ENCODE measurements around the gene MPND.

Gene MPND, protein sequence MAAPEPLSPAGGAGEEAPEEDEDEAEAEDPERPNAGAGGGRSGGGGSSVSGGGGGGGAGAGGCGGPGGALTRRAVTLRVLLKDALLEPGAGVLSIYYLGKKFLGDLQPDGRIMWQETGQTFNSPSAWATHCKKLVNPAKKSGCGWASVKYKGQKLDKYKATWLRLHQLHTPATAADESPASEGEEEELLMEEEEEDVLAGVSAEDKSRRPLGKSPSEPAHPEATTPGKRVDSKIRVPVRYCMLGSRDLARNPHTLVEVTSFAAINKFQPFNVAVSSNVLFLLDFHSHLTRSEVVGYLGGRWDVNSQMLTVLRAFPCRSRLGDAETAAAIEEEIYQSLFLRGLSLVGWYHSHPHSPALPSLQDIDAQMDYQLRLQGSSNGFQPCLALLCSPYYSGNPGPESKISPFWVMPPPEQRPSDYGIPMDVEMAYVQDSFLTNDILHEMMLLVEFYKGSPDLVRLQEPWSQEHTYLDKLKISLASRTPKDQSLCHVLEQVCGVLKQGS

DNA sequence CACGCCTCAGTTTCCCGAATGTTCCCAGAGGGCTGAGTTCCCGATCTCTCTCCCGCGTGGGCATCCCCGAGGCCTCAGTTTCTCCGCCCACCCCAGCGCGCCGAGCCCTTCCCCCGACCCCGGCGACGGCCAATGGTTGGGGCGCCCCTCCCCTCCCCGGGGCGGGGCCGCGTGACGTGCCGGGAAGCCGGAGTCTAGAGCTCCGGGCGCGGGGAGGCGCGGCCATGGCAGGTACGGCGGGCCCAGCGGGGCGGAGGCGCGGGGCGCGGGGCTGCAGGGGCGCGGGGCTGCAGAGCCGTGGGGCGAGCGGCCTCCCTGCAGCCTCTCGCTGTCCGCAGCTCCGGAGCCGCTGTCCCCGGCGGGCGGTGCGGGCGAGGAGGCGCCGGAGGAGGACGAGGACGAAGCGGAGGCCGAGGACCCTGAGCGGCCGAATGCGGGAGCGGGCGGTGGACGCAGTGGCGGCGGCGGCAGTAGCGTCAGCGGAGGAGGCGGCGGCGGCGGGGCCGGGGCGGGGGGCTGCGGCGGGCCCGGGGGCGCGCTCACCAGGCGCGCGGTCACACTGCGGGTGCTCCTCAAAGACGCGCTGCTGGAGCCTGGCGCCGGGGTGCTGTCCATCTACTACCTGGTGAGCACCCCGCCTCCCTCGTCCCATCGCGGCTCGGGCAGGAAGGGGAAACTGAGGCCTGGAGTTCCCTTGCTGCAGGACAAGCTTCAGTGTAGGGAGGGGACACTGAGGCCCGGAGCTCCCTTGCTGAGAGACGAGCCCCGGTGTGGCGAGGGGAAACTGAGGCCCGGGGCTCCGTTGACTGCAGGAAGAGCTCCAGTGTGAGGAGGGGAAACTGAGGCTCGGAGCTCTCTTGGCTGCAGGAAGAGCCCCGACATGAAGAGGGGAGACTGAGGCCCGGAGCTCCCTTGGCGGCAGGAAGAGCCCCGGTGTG, at the start of gene MPND:
TSS of gene MPND (plus strand) at position 193 of the 938 bp plus-strand sequence. CDS start at position 225, 32 bp downstream.
- DNase-seq = peak; percentile 97

DNA sequence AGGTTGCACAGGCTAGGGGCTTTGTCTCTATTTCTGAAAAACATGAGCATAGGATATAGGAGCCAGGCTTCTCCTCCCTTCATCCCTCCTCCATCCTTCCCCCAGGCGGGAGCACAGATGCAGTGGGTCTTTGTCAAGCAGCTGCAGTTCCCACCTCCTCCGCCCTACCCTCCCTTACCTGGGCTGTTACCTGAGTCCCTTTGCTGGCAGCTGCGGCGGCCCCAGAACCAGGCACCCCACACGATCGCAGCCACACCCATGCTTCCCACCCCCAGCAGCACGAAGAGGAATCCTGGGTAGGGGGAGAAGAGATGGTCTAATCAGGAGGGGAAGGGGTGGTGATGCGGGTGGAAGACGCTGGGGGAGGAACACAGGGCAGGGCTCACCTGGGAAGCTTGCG, 49.0 kb upstream of the MPND start:
- no peak for DNase-seq

DNA sequence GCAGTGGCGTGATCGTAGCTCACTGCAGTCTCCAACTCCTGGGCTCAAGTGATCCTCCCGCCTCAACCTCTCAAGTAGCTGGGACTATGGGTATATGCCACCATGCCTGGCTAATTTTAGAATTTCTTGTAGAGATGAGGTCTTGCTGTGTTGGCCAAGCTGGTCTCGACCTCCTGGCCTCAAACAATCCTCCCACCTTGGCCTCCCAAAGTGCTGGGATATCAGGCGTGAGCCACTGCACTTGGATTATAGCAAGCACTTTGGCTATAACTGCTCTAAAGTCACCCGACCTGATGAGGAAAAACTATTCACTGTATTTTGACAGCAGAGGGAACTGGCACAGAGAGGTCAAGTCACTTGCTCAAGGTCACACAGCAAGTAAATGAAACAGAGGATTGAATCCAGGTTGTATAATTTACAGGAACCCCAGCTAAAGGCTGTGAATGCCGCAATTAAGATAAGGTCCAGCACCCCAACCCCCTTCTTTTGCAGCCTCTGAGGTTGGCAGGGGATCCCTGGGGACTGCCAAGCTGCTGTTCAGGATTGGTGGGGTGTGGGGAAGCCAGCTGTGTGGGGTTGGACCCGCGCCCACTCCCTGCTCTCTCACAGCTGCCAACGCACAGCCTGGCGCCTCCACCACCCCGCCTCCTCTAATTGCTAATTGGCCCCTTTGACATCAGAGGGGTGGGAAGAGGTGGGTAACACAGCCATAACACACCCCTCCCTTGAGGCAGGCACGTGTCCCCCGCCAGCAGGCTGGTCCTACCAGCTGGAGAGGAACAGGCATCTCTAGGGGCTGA, 47.2 kb upstream of the MPND start:
- DNase-seq = peak; percentile 73

DNA sequence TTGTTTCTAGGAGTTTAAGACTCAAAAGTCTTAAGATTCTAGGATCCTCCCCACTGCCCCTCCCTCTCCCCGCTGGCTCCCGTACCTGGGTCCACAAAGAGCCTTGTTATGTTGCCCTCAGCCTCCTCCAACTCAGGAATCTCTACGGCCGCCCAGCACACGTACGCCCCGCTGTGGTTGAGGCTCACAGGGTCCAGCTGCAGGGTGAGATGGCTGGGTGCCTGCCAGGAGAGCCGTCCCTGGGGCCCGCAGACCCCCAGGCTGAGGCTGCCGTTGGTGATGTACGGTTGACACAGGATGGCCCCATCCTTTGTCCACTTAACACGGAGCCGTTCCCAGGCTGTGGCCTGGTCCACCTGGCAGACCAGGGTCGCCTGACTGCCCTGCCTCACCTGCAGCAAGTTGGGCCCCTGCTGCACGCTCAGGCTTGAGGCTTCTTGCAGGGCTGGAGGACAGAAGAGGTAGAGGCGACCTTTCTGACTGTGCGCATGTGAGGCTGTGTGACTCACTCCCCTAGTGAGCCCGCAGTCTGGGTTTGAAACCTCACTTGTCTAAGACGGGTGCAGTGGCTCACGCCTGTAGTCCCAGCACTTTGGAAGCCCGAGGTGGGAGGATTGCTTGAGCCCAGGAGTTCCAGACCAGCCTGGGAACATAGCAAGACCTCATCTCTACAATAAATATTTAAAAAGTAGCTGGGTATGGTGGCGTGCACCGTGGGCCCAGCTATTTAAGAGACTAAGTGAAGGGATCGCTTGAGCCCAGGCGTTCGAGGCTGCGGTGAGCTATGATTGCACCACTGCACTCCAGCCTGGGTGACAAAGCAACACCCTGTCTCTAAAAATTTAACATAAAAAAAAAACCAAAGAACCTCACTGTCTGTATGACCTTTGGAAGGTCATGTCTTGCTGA, 45.2 kb upstream of the MPND start:
- no peak for DNase-seq

DNA sequence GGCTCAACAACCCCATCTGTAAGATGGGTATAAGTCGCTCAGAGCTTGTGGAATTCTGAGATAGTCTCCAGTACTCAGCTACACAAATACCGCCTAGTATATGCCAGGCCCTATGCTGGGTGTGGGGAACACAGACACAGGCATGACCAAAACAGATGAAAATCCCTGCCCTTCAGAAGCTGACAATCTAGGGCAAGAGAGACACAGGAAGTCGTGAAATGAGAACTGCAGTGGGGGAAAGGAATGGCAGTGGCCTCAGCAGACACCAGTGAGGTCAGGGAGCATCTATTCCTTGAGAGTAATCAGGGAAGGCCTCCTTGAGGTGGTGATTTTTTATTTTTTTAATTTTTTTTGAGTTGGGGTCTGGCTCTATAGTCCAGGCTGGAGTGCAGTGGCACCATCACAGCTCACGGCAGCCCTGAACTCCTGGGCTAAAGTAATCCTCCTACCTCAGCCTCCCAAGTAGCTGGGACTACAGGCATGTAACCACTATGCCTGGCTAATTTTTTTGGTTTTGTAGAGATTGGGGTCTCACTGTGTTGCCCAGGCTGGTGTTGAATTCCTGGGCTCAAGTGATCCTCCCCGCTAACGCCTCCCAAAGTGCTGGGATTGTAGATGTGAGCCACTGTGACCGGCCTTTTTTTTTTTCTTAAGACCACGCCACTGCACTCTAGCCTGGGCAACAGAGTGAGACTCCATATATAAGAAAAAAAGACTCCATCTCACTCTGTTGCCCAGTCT, 44.4 kb upstream of the MPND start:
- DNase-seq = no peak

DNA sequence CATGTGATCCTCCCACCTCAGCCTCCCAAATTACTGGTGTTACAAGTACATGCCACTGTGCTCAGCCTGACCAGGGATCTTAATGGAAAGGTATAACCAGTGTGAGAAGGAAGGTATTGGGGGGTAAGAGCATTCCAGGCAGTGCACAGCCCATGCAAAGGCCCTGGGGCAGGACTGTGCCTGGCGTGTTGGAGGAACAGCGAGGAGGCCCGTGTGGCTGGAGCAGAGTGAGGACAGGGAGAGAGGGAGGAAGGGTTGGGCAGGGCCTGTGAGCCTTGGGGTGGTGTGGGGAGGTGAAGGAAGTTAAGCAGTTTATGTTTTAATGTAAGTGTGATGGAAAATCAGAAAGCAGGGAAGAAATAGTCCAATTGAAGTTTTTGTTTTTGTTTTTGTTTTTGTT, 42.8 kb upstream of the MPND start:
- DNase-seq = no peak

DNA sequence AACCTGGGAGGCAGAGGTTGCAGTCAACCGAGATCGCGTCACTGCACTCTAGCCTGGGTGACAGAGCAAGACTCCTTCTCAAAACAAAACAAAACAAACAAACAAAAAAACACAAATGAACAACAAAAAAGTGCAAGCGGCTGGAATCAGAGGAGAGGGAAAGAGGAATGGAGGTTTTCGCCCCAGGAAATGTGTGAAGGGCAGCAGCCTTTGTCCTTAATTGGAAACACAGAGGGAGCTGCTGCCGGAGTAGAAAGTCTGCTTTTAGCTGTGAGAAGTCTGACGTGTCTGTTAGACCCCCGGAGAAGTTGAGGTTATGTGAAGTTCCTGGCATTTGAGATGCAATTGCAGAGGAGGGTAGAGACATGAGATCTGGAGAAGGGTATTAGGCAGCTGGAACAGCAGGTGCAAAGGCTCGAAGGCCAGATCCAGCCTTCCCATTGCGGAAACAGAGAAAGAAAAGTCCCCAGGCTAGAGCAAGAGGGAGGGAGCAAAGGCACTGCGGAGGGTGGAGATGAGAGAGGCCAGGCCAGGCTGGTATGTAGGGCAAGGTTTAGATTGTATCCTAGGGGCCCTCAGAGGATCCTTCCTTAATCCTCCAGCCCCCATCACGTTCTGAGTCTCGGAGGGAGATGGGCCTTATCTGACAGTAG, 41.6 kb upstream of the MPND start:
- DNase-seq = peak; percentile 44

DNA sequence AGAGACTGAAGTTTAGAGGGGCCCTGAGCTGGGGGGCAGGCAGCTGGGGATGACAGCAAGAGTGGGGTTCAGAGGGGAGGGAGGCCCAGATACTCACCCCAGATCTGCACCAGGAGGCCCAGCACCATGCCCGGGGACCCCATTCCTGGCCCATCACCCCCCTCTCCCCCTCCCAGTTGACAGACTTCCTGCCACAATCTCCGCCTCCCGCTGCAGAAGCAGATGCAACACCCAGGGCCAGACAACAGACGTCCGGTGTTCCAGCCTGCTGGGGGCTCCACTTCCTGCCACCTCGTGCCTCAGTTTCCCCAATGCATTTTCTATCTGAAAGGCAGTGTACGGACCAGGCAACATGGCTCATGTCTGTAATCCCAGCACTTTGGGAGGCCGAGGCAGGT, 41.1 kb upstream of the MPND start, which contains the start of gene TMIGD2:
TSS of gene TMIGD2 (minus strand) at position 147 of the 398 bp plus-strand sequence. CDS start at position 143, 4 bp downstream.
- DNase-seq = no peak

DNA sequence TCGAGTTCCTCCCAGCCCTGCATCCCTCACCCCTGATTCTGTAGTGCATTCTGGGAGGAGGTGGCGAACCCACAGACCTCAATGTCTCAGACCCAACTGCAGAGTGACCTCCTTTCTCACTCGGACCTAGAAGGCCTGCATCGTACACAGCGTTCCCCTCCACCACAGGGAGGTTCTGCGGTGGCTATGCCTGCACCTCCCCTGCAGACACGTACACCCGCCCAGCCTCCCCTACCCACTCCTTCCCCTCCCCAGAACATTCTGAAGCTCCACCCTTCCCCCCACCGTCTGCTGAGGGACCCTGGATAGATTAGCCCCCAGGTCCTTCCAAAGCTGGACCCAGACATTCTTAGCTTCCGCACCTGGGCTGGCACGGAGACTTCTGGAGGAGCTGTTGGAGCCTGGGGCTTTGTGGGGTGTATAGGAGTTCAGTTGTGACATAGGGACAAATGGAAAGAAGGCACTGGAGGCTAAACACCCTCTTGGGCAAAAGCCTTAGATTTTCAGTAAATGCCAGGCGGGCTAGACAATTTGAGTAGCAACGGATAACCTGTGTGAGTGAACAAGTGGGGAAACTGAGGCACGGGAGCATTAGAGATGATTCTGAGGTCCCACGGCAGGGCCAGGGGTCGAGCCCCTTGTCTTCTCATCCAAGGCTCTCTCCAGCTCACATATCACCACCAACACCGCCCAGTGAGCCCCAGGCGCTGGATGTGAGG, 39.4 kb upstream of the MPND start:
- no peak for DNase-seq

DNA sequence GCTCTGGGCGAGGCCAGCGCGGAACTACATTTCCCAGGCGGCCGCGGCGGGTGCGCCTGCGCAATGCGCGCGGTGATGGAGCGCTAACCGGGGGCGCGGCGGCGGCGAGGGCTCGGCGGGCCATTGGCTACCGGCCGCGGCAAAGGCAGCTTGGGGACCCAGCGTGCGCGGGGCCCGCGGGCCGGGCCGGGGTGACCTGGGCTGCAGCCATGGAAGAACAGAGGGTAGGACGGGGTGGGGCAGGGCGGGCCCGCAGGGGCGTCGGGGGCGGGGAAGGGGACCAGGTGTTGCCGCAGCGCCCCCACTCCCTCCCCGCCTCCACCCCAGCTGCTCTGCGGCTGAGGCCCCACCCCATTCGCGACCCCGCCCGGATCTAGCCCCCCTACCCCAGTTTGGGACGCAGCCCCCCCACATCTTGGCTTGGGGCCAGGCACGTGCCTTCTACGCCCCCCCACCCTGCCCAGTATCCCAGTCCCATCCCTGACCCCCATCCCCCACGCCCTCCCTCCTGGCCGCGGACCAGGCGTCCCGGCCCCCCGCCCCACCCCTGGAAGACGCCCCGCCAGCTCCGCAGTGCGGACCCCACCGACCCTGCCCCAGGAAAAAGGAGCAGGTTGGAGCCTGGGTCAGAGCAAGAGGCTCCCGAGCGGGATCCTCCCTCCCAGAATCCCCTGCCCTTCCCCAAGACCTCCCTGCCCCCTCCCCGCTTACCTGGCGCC, 38.7 kb upstream of the MPND start, which contains the start of gene FSD1:
TSS of gene FSD1 (plus strand) at position 61 of the 719 bp plus-strand sequence. CDS start at position 210, 149 bp downstream.
- DNase-seq = peak; percentile 86

DNA sequence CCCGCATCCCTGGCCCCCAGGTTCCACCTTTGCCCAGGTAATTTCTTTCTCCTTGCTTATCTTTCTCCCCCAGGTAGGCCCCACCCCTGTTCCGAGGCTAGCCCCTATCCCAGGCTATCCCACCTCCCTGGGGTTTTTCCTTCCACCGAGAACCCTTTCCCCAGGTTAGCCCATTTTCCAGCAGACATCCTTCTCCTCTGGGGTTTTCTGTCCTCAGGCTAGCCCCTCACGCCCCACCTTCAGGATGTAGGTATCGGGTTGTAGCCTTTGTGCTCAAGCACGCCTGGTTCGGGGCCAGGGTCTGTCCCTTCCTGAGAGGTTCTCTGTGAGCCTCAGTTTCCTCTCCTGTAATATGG, 38.1 kb upstream of the MPND start:
- DNase-seq = peak; percentile 31

DNA sequence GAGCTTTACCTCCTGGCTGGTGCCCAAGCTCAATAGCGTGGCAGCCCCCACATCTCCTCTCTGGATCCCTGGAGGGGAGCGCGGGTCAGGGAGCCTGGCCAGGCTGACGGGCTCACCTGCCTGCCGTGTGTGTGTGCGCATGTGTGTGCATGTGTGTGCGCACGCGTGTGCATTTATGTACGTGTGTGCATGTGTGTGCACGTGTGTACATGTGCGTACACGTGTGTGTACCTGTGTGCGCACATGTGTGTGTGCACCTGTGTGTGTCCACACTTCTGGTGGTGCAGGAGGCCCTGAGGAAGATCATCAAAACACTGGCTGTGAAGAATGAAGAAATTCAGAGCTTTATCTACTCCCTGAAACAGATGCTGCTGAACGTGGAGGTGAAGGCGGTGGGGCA, 37.7 kb upstream of the MPND start:
- DNase-seq = no peak

DNA sequence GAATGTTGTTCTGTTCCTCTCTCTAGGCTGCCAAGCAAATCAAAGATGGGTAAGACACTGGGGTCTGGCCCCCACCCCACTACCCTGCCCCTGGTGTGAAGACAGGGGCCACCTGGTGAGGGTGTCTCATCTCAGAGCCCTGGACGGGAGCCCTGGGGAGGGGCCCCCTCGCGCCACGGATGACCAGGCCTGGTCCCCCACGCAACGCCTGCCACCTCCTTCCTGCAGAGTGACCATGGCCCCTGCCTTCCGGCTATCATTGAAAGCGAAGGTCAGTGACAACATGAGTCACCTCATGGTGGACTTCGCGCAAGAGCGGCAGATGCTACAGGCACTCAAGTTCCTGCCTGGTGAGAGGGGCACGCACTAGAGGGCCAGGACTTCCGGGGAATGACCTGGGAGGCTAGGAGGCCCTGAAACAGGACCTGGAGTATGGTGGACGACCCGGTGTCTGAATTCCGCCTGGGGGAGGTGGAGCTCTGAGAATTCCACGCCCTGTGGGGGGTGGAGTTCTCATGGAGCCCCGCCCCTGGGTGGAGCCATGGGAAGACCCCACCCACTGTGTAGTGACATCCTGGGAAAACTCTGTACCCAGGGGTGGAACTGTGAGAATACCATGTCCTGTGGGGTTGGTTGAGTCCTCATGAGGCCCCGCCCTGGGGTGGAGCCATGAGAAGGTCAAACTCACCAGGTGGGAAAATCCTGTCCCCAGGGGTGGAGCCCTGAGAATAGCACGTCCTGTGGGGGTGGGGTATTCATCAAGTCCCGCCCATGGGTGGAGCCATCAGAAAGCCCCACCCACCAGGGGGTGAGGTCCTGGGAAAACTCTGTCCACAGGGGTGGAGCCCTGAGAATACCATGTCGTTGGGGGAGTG, 32.9 kb upstream of the MPND start:
- no peak for DNase-seq

DNA sequence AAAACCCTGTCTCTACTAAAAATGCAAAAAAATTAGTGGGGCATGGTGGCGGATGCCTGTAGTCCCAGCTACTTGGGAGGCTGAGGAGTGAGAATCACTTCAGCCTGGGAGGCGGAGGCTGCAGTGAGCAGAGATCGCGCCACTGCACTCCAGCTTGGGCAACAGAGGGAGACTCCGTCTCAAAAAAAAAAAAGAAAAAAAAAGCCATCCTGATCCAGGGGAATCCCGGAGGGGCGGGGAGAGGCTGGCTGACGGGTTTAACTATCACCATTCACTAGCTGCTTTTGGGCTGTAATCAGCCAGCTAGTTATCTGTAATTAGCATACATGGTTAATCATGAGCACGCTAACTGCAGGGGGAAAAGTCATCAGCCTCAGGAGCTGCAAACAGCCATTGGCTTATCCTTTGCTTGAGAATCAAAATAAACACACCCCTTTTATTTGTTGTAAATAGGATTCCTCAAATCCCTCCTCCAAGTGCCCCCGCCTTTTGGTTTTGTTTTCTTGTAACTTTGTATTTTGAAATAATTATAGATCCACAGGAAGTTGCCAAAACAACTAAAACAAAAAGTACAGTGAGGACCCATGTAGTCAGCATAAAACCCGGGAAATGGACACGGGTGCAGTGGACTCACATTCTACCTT, 29.4 kb upstream of the MPND start:
- DNase-seq = no peak

DNA sequence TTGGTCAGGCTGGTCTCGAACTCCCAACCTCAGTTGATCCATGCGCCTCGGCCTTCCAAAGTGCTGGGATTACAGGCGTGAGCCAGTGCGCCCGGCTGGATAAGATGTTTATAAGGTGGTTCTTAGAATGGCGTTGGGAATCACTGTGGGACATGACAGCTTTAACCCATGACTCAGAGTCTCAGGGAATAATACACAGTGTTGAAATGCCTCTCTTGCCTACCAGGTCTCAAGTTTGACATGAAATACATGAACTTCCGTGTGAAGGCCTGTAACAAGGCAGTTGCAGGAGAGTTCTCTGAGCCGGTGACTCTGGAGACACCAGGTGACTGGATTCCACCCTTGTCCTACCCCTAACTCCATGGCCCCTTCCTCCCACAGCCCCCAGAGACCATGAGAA, 26.4 kb upstream of the MPND start:
- no peak for DNase-seq

DNA sequence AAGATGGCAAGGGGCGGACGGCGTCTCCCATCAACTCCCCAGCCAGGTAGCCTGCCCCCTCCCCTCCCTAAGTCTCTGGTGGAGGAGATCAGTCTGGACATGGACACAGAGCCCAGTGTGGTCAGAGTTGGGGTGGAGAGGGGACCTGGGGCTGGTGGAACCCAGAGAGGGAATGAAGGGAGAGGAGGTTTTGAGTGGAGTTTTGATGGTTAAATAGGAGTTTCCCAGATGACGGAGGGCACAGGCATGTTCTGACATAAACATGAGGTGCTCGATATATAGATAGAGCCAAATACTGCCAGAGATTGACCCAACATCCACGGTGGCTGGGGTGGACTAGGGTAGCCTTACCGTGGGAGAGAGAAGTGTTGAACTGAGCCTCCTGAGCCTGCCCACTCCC, 24.9 kb upstream of the MPND start:
- no peak for DNase-seq

DNA sequence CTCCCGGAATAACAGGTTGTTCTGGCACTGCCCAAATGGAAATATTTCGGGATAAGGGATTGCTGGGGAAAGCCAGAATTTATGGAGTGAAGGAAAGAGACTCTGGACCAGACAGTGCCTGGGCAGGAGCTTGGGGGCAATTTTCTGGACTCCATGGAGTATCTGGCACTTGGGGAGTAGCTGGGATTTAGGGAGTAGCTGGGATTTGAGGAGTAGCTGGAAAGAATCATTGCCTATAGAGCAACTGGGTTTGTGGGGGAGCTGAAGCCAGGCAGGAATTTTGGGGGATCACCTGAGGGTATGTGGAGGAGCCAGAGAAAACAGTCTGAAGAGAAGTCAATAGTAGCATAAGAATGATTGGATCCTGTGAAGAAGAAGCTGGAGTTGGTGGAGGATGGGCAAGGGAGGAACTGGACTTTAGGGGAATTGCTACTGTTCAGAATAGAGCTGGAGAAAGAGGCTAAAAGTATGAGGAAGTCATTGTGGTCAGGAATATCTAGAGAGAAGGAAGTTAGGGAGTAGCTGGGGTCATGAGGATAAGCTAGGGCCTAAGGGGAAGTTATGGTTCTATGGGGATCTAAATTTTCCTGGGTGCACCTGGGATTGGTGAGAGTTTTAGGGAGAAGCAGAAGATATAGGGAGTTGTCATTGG, 24.2 kb upstream of the MPND start:
- no peak for DNase-seq
